22Rv1 (cell line): ENCODE results near the gene MAP3K14.

Experiments
- CTCF ChIP-seq: fragments of 450-650 bp; IDR thresholded peaks from 2 replicates; pipeline ENCODE4 v1.5.1; 2017; ENCODE audit warnings: mild to moderate bottlenecking
- ZFX ChIP-seq: fragments of 450-650 bp; IDR thresholded peaks from 2 replicates; pipeline ENCODE4 v1.6.1; 2017; ENCODE audit warnings: antibody characterized with exemption, borderline replicate concordance

- TF ChIP-seq CTCF (no peak), ZFX (no peak)
Observed at GRCh38 chr17:45246338-45246737, 70.5 kb downstream of the MAP3K14 start.
